HUES6 (cell line): Measurements from ENCODE around the gene EIF4E1B.

Experiments used
- H3K27ac ChIP-seq: 2 replicates; pipeline ENCODE4 v1.7.0; 2013; ENCODE audit warnings: low read depth, mild to moderate bottlenecking, low read length, inconsistent platforms
- H3K27me3 ChIP-seq: 2 replicates; pipeline ENCODE4 v1.6.1; 2013; ENCODE audit warnings: low read length; ENCODE audit not compliant: control insufficient read depth, insufficient read depth
- H3K36me3 ChIP-seq: 2 replicates; pipeline ENCODE4 v1.6.1; 2013; ENCODE audit warnings: low read length; ENCODE audit not compliant: control insufficient read depth, insufficient read depth
- H3K4me1 ChIP-seq: 2 replicates; pipeline ENCODE4 v1.6.1; 2013; ENCODE audit warnings: low read length; ENCODE audit not compliant: control insufficient read depth, insufficient read depth
- H3K4me3 ChIP-seq: 2 replicates; pipeline ENCODE4 v1.5.1; 2013; ENCODE audit warnings: low read depth, low read length
- H3K9ac ChIP-seq: one replicate; pipeline ENCODE4 v1.6.1; 2013; ENCODE audit warnings: mild to moderate bottlenecking, low read length
- H3K9me3 ChIP-seq: 2 replicates; pipeline ENCODE4 v1.6.1; 2013; ENCODE audit warnings: low read depth, low read length; ENCODE audit not compliant: control insufficient read depth, insufficient read depth

Gene EIF4E1B

GRCh38 chr5:176659860-176660461 lies 29.5 kb downstream of the EIF4E1B start:
- Histone ChIP-seq H3K36me3 (0 out of 2 replicates have a peak, but pooled peaks cover 5% of the 10 kb centered on the region), H3K9ac (no peak overlapping the region), H3K4me1 (peaks cover 12% of the 10 kb centered on the region), H3K27ac (no peak overlapping the region), H3K9me3 (no peaks in the 10 kb centered on the region), H3K27me3 (no peaks in the 10 kb centered on the region), H3K4me3 (no peak overlapping the region)

- H3K36me3 ChIP-seq: no peaks in the 10 kb centered on the region
- no peaks in the 10 kb centered on the region for H3K9me3 ChIP-seq
- no peak overlapping the region for H3K9ac ChIP-seq
- peaks cover 12% of the 10 kb centered on the region for H3K4me1 ChIP-seq
- H3K4me3 ChIP-seq: no peak overlapping the region
- no peaks in the 10 kb centered on the region for H3K27me3 ChIP-seq
- no peak overlapping the region for H3K27ac ChIP-seq
Measured at GRCh38 chr5:176660530-176660859, 30.0 kb downstream of the EIF4E1B start.

GRCh38 chr5:176660860-176661641 lies 30.6 kb downstream of the EIF4E1B start:
- H3K4me3 ChIP-seq: no peak overlapping the region
- peaks cover 12% of the 10 kb centered on the region for H3K4me1 ChIP-seq
- H3K9ac ChIP-seq: no peak overlapping the region
- H3K9me3 ChIP-seq: no peaks in the 10 kb centered on the region
- no peak overlapping the region for H3K27ac ChIP-seq
- no peaks in the 10 kb centered on the region for H3K36me3 ChIP-seq
- H3K27me3 ChIP-seq: no peaks in the 10 kb centered on the region

GRCh38 chr5:176661676-176662075 lies 31.2 kb downstream of the EIF4E1B start:
- no peaks in the 10 kb centered on the region for H3K9me3 ChIP-seq
- no peaks in the 10 kb centered on the region for H3K27me3 ChIP-seq
- no peak overlapping the region for H3K27ac ChIP-seq
- no peak overlapping the region for H3K9ac ChIP-seq
- no peak overlapping the region for H3K4me3 ChIP-seq
- no peaks in the 10 kb centered on the region for H3K36me3 ChIP-seq
- H3K4me1 ChIP-seq: peaks cover 12% of the 10 kb centered on the region

GRCh38 chr5:176662371-176663333 lies 32.2 kb downstream of the EIF4E1B start:
- no peak overlapping the region for H3K4me3 ChIP-seq
- H3K4me1 ChIP-seq: peaks cover 12% of the 10 kb centered on the region
- H3K27ac ChIP-seq: no peak overlapping the region
- no peak overlapping the region for H3K9ac ChIP-seq
- no peaks in the 10 kb centered on the region for H3K27me3 ChIP-seq
- no peaks in the 10 kb centered on the region for H3K36me3 ChIP-seq
- H3K9me3 ChIP-seq: no peaks in the 10 kb centered on the region

GRCh38 chr5:176663566-176663965 lies 33.1 kb downstream of the EIF4E1B start:
- H3K4me1 ChIP-seq: peaks cover 12% of the 10 kb centered on the region
- no peak overlapping the region for H3K4me3 ChIP-seq
- H3K9ac ChIP-seq: no peak overlapping the region
- no peaks in the 10 kb centered on the region for H3K9me3 ChIP-seq
- H3K27ac ChIP-seq: no peak overlapping the region
- H3K27me3 ChIP-seq: no peaks in the 10 kb centered on the region
- no peaks in the 10 kb centered on the region for H3K36me3 ChIP-seq

- no peaks in the 10 kb centered on the region for H3K27me3 ChIP-seq
- H3K9me3 ChIP-seq: no peaks in the 10 kb centered on the region
- H3K4me1 ChIP-seq: peaks cover 12% of the 10 kb centered on the region
- no peak overlapping the region for H3K9ac ChIP-seq
- H3K4me3 ChIP-seq: no peak overlapping the region
- no peak overlapping the region for H3K27ac ChIP-seq
- no peaks in the 10 kb centered on the region for H3K36me3 ChIP-seq
Measured at GRCh38 chr5:176664479-176664878, 34.0 kb downstream of the EIF4E1B start.

- Histone ChIP-seq H3K27me3 (no peaks in the 10 kb centered on the region), H3K9ac (no peak overlapping the region), H3K36me3 (no peaks in the 10 kb centered on the region), H3K27ac (no peak overlapping the region), H3K4me1 (peaks cover 12% of the 10 kb centered on the region), H3K9me3 (no peaks in the 10 kb centered on the region), H3K4me3 (no peak overlapping the region)
Measured at GRCh38 chr5:176664886-176665285, 34.4 kb downstream of the EIF4E1B start.

GRCh38 chr5:176665517-176665916 lies 35.0 kb downstream of the EIF4E1B start:
- Histone ChIP-seq H3K4me1 (peaks cover 12% of the 10 kb centered on the region), H3K36me3 (no peaks in the 10 kb centered on the region), H3K9me3 (no peaks in the 10 kb centered on the region), H3K4me3 (no peak overlapping the region), H3K27me3 (no peaks in the 10 kb centered on the region), H3K27ac (no peak overlapping the region), H3K9ac (no peak overlapping the region)

- Histone ChIP-seq H3K36me3 (no peaks in the 10 kb centered on the region), H3K9ac (no peak overlapping the region), H3K27me3 (no peaks in the 10 kb centered on the region), H3K9me3 (no peaks in the 10 kb centered on the region), H3K27ac (no peak overlapping the region), H3K4me1 (peaks cover 19% of the 10 kb centered on the region), H3K4me3 (no peak overlapping the region)
Measured at GRCh38 chr5:176667637-176668036, 37.2 kb downstream of the EIF4E1B start.

- Histone ChIP-seq H3K4me1 (peaks cover 10% of the 10 kb centered on the region), H3K27me3 (no peaks in the 10 kb centered on the region), H3K27ac (no peak overlapping the region), H3K36me3 (no peaks in the 10 kb centered on the region), H3K9me3 (no peaks in the 10 kb centered on the region), H3K9ac (no peak overlapping the region), H3K4me3 (no peak overlapping the region)
Measured at GRCh38 chr5:176670449-176670848, 40.0 kb downstream of the EIF4E1B start.
